Nephron (organoid): ENCODE results near the gene MRTFA.

ENCODE experiments used
- H3K27ac Mint-ChIP-seq, 3 experiments: 2 replicates each; pipeline ENCODE4 v1.8.0; 2020; ENCODE audit warnings: mixed read lengths in 3 of 3, mild to moderate bottlenecking in 2 of 3, moderate library complexity in 1 of 3
- H3K27me3 Mint-ChIP-seq: 2 replicates; pipeline ENCODE4 v1.8.0; 2021; ENCODE audit warnings: low read depth, mild to moderate bottlenecking, moderate library complexity, mixed read lengths
- H3K36me3 Mint-ChIP-seq: 2 replicates; pipeline ENCODE4 v1.8.0; 2020; ENCODE audit warnings: low read depth, mixed read lengths
- H3K4me1 Mint-ChIP-seq: 2 replicates; pipeline ENCODE4 v1.8.0; 2020; ENCODE audit warnings: mixed read lengths
- H3K4me3 Mint-ChIP-seq, 3 experiments: 2 replicates each; pipeline ENCODE4 v1.8.0; 2020; ENCODE audit warnings: mild to moderate bottlenecking in 3 of 3, mixed read lengths in 3 of 3, moderate library complexity in 2 of 3
- H3K9me3 Mint-ChIP-seq: 2 replicates; pipeline ENCODE4 v1.8.0; 2020; ENCODE audit warnings: mixed read lengths
- TF ChIP-seq, protein P1 (sequence below), 3 experiments: fragments of 200-600 bp; sonication (generic); IDR thresholded peaks; one replicate each; pipeline ENCODE4 v1.5.0; 2021; ENCODE audit warnings: antibody characterized with exemption in 3 of 3; ENCODE audit not compliant: unreplicated experiment in 3 of 3

MRTFA gene

DNA sequence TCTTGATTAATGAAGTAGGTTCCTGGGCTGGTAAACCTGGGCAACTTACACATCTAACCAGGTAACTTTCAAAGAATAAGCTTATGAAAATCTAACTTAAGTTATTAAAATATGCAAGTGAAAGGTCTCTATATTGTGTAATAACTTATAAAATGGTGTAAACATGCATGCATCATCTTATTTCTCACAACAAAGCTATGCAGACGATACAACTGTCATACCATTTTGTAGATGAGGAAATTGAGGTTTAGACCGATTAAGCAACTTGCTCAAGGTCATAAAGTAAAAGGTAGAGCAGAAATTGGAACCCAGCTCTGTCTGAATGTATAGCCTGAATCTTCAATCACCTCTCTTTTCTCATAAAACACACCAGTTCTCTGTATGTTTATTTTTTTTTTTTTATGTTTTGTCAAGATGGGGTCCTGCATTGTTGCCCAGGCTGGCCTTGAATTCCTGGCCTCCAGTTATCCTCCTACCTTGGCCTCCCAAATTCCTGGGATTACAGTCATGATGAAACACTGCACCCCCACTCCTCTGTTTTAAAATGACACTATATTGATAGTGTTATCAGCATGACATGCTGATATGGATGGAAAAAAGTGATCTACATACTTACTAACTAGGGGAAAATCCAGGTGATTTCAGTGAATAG, 156.5 kb downstream of the MRTFA start:
- Mint-ChIP-seq H3K4me1 (peaks cover 29% of the 10 kb centered on the region), H3K9me3 (no peaks in the 10 kb centered on the region), H3K27ac (no peak overlapping the region), H3K4me3 (no peak overlapping the region), H3K36me3 (peaks cover 4% of the 10 kb centered on the region), H3K27me3 (no peaks in the 10 kb centered on the region)
- TF ChIP-seq, protein P1, sequence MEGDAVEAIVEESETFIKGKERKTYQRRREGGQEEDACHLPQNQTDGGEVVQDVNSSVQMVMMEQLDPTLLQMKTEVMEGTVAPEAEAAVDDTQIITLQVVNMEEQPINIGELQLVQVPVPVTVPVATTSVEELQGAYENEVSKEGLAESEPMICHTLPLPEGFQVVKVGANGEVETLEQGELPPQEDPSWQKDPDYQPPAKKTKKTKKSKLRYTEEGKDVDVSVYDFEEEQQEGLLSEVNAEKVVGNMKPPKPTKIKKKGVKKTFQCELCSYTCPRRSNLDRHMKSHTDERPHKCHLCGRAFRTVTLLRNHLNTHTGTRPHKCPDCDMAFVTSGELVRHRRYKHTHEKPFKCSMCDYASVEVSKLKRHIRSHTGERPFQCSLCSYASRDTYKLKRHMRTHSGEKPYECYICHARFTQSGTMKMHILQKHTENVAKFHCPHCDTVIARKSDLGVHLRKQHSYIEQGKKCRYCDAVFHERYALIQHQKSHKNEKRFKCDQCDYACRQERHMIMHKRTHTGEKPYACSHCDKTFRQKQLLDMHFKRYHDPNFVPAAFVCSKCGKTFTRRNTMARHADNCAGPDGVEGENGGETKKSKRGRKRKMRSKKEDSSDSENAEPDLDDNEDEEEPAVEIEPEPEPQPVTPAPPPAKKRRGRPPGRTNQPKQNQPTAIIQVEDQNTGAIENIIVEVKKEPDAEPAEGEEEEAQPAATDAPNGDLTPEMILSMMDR (IDR thresholded peaks at IDR 0.05; ENCODE audit: unreplicated experiment in 3 of 3) = no peak

DNA sequence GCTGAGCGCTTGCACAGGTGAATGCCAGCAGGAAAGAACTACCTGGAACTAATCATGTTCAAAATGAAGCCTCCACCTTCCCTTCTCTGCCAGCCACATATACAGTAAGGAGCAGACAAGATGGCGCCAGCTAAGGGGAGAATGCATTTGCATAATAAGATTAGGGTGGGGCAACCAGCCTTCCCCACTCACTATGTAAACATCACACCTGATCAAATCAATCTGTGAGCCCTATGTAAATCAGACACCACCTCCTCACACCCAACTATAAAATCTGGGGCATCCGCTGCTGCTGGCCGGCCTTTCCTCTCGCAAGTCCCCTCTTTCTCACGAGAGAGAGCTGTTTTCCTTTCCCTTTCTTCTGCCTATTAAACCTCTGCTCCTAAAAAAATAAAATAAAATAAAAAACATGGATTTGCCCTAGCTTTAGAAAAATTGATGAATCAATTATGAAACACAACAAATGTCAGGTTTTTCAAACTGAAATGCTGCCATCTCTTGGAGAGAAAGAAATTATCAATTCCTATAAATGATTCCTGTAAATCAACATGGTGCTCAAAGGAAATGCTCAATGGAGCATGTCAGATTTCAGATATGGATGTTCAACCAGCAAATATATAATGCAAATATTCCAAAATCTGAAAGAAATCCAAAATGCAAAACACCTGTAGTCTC, 157.3 kb downstream of the MRTFA start:
- peaks cover 28% of the 10 kb centered on the region for H3K4me1 Mint-ChIP-seq

DNA sequence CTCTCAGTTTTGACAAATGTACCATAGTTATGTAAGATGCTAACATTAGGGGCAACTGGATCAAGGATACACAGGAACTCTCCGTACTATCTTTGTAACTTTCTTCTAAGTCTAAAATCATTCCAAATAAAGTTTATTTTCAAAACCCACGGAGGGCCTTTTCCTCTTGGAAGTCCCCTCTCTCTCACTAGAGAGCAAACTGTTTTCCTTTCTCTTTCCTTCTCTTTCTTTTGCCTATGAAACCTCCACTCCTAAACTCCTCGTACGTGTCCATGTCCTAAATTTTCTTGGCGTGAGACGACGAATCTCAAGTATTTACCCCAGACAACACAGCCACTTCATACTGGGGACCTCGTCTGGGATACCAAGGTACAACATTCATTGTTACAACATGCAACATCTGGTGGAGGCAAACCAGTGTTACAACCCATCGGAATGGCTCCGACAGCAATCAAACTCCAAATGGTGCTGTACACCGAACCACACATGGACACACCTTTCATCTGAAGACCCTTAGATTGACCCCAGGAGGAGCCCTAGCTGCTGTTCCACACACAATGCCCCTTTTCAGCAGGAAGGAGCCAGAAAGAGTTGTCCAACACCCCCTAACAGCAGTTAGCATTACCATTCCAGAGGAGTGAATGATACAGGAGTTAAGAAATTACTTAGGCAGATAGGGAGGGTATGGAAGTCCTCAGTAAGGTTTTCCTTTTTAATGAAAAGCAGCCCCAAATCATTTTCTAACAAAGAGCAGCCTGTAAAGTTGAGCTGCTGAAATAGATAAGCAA, 158.0 kb downstream of the MRTFA start:
- no peaks in the 10 kb centered on the region for H3K27me3 Mint-ChIP-seq
- TF ChIP-seq, protein P1 (IDR thresholded peaks at IDR 0.05; ENCODE audit: unreplicated experiment in 3 of 3) = no peak
- no peaks in the 10 kb centered on the region for H3K9me3 Mint-ChIP-seq
- H3K4me1 Mint-ChIP-seq = peaks cover 28% of the 10 kb centered on the region
- H3K4me3 Mint-ChIP-seq = no peak overlapping the region
- peak overlapping the region in 2 of 3 experiments; percentile 19 to 30 for H3K27ac Mint-ChIP-seq
- H3K36me3 Mint-ChIP-seq = peaks cover 4% of the 10 kb centered on the region

More for the DNA sequence above, 157.3 kb downstream of the MRTFA start:
- H3K27ac Mint-ChIP-seq = no peak overlapping the region
- TF ChIP-seq, protein P1 (IDR thresholded peaks at IDR 0.05; ENCODE audit: unreplicated experiment in 3 of 3) = no peak
- no peaks in the 10 kb centered on the region for H3K9me3 Mint-ChIP-seq
- no peaks in the 10 kb centered on the region for H3K27me3 Mint-ChIP-seq
- peaks cover 4% of the 10 kb centered on the region for H3K36me3 Mint-ChIP-seq
- H3K4me3 Mint-ChIP-seq = no peak overlapping the region

DNA sequence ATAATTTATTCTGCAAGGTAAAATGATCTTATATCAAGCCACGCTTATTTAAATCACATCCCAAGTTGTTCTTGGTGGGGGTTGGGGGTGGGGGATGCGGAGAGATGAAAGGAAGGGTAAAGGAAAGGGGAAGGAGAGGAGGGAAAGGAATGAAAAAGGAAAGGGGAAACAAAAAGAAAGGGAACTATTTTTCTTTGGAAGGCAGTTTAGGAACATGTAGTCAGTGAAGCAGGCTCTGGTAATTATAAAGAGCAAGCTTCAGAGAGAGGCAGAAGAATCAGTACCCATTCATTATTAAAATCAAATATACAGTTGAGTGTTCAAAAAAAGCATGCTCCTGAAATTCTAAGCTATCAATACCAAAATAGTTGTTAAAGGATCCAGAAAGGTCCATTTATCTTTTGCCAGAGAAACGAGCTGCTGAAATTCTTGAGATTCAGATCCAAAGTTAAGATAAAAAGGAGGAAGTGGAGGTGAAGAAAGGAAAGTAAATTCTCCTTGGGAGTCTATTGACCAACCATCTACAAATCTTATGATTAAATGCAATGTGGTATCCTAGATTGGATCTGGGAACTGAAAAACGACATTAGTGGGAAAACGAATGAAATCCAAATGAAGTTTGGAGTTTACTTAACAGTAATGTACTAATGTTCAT, 158.7 kb downstream of the MRTFA start:
- Mint-ChIP-seq H3K36me3 (peaks cover 4% of the 10 kb centered on the region), H3K9me3 (no peaks in the 10 kb centered on the region), H3K4me3 (no peak overlapping the region), H3K27ac (peak overlapping the region in 2 of 3 experiments; percentile 42 to 49), H3K27me3 (no peaks in the 10 kb centered on the region), H3K4me1 (peaks cover 28% of the 10 kb centered on the region)
- TF ChIP-seq, protein P1 (IDR thresholded peaks at IDR 0.05; ENCODE audit: unreplicated experiment in 3 of 3) = no peak

DNA sequence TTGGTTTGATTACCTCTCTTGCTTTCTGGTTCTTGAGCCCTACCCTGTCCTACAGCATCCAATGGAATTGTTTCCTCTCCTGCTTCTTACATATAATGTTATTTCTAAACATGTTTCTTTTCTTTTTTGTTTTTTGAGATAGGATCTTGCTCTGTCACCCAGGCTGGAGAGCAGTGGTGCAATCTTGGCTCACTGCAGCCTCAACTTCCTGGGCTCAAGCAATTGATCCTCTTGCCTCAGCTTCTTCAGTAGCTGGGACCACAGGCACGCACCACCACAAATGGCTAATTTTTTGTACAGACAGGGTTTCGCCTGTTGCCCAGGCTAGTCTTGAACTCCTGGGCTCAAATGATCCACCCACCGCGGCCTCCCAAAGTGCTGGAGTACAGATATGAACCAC, 160.2 kb downstream of the MRTFA start:
- no peak overlapping the region for H3K4me3 Mint-ChIP-seq
- peak overlapping the region in 1 of 3 experiments; percentile 34 for H3K27ac Mint-ChIP-seq
- TF ChIP-seq, protein P1 (IDR thresholded peaks at IDR 0.05; ENCODE audit: unreplicated experiment in 3 of 3) = no peak
- H3K36me3 Mint-ChIP-seq = no peaks in the 10 kb centered on the region
- H3K4me1 Mint-ChIP-seq = peaks cover 19% of the 10 kb centered on the region
- no peaks in the 10 kb centered on the region for H3K9me3 Mint-ChIP-seq
- H3K27me3 Mint-ChIP-seq = no peaks in the 10 kb centered on the region
